ENCODE results near the gene SNF8. TPM values are rescaled to one million over a fixed set of nuclear protein-coding genes. Genes with fewer than 3 reads are reported as not detected.

Gene SNF8
- total RNA-seq, 2 donors from 2014 or later, result 71.2 to 111 TPM

DNA sequence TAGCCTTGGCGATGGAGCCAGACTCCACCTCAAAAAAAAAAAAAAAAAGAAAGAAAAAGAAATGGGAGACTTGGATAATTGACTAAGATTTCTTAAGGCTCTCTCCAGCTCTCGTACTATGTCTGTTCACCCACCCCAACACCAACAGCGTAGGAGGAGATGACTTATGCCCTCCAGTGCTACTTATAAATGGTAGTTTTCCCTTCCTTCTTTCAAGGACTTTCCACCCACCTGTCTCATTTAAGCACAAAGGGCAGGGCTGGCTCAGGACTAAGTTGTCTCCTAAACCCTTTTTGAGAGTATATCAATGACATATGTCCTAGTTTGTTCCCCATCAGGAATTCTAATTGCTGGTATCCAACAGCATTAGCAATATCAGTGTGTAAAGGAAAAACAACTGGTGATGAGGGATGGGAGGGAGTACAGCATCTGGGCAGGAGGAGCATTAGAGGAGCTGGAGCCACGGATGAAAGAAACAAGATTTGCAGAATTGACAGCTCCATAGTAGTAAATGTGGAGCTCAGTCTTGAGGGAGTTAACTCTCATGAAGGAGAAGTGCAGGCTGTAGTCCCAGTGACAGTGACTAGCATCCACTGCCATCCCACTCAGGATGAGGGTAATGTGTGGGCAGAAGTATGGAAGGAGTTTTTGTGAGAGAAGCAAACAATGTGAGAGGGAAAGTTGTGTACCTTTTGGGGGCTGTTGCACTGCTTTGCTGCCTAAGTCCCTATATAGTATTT, 19.2 kb downstream of the SNF8 start:
- TF ChIP-seq POLR2A (IDR thresholded peaks at IDR 0.05) (no peak), POLR2AphosphoS5 (IDR thresholded peaks at IDR 0.05) (no peak)
- TF ChIP-seq, protein P1, sequence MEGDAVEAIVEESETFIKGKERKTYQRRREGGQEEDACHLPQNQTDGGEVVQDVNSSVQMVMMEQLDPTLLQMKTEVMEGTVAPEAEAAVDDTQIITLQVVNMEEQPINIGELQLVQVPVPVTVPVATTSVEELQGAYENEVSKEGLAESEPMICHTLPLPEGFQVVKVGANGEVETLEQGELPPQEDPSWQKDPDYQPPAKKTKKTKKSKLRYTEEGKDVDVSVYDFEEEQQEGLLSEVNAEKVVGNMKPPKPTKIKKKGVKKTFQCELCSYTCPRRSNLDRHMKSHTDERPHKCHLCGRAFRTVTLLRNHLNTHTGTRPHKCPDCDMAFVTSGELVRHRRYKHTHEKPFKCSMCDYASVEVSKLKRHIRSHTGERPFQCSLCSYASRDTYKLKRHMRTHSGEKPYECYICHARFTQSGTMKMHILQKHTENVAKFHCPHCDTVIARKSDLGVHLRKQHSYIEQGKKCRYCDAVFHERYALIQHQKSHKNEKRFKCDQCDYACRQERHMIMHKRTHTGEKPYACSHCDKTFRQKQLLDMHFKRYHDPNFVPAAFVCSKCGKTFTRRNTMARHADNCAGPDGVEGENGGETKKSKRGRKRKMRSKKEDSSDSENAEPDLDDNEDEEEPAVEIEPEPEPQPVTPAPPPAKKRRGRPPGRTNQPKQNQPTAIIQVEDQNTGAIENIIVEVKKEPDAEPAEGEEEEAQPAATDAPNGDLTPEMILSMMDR (IDR thresholded peaks at IDR 0.05), result no peak
- no peak for DNase-seq (ENCODE audit: low spot score)
- no peaks in the 10 kb centered on the region for H3K27me3 ChIP-seq (replicated peaks; ENCODE audit: insufficient read depth)
- no peaks in the 10 kb centered on the region for H3K4me1 ChIP-seq (replicated peaks)
- H3K9me3 ChIP-seq, result no peaks in the 10 kb centered on the region
- 91% methylated on average over 4 of the region's 4 CpGs for whole genome bisulfite sequencing
- no peak overlapping the region for H3K4me3 ChIP-seq
- intact Hi-C loops (cut with DNase I), result no loop called here
- peaks cover 14 to 34% of the 10 kb centered on the region in 2 donors for H3K36me3 ChIP-seq
- H3K27ac ChIP-seq, result no peak overlapping the region

DNA sequence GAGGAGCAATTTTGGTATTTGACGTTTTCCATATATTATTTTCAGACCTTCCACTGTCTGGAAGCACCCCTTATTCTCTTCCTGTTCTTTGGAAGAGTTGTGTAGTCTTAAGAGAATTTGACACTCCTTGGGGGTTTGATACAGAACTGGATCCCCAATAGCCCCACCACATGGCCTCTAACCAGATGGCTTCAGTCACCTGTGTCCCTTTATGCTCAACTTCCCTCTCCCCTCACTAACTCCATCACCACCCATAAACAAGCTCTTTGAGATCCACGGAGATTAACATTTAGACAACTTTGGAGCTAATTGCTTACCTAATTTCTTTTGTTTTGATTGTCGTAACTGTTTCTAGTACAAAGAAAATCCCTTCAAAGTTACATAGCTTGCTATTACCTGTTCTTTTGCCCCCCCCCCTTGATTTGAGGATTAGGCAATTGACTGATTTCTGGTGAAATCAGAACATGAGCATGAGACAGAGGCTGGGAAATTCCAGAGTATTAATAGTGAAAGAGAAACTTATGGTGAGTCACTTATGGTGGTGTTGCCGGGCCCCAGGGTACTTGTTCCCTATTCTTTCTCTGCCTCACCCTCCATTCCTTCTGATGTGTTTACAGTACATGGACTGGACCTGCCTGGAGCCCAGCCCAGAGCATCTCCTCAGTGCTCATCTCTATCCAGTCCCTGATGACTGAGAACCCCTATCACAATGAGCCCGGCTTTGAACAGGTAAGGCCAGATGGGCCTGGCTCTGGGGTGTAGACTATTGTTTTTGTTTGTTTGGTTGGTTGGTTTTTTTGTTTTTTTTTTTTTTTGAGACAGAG, 29.0 kb downstream of the SNF8 start:
- Histone ChIP-seq H3K36me3 (peaks cover 5 to 16% of the 10 kb centered on the region in 2 donors), H3K4me1 (replicated peaks) (peaks cover 3% of the 10 kb centered on the region), H3K4me3 (no peak overlapping the region), H3K27me3 (replicated peaks; ENCODE audit: insufficient read depth) (no peaks in the 10 kb centered on the region), H3K27ac (no peak overlapping the region), H3K9me3 (no peaks in the 10 kb centered on the region)
- intact Hi-C loops (cut with DNase I), result no loop called here
- TF ChIP-seq, protein P1 (IDR thresholded peaks at IDR 0.05), result no peak
- TF ChIP-seq POLR2AphosphoS5 (IDR thresholded peaks at IDR 0.05), result no peak
- no peak for TF ChIP-seq POLR2A (IDR thresholded peaks at IDR 0.05)
- 57% methylated on average over 5 of the region's 5 CpGs for WGBS
- no peak for DNase-seq (ENCODE audit: low spot score)

DNA sequence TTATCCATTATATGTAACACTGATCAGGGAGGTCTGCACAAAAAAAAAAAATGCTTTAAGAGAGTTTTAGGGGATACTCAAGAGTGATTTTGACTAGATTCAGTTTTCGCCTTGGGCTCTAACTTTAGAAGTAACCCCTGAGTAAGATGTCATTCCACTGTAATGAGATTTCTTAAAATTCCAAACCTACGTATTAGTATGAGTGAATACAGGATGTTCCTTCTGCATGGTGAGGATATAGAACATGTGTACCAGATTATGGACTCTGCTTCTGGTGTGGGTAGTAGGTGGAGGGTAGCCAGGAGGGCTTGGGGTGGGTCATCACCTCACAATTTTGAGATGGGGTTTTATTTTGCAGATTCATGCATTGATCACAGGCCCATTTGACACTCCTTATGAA, 32.2 kb downstream of the SNF8 start:
- no peaks in the 10 kb centered on the region for H3K9me3 ChIP-seq
- peaks cover 18% of the 10 kb centered on the region for H3K4me1 ChIP-seq (replicated peaks)
- no peak for TF ChIP-seq POLR2AphosphoS5 (IDR thresholded peaks at IDR 0.05)
- TF ChIP-seq, protein P1 (IDR thresholded peaks at IDR 0.05), result no peak
- no peak for TF ChIP-seq POLR2A (IDR thresholded peaks at IDR 0.05)
- intact Hi-C loops (cut with DNase I), result no loop called here
- no peaks in the 10 kb centered on the region for H3K27me3 ChIP-seq (replicated peaks; ENCODE audit: insufficient read depth)
- DNase-seq (ENCODE audit: low spot score), result no peak
- peaks cover 0 to 5% of the 10 kb centered on the region in 2 donors for H3K36me3 ChIP-seq
- H3K27ac ChIP-seq, result no peak overlapping the region
- no peak overlapping the region for H3K4me3 ChIP-seq
- 92% methylated on average over 2 of the region's 2 CpGs for whole genome bisulfite sequencing

DNA sequence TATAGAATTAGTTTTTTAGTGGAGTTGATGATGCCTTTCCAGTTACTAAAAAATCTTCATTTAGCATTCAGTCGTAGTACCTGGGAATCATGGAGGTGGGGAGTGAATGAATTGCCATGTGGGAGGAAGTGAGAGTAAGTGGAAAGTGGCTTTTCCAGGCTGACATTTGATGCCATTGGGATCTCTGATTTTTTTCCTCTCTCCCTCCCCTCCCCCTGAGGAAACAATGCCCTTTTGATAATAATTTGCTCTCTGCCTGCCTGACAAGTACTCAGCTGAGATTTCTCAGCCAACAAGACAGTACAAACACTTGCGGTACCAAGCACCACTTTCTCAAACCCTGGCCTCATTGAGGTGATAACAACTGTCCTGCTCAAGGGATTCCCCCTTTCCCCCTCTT, 34.3 kb downstream of the SNF8 start:
- Histone ChIP-seq H3K4me3 (no peak overlapping the region), H3K27me3 (replicated peaks; ENCODE audit: insufficient read depth) (no peaks in the 10 kb centered on the region), H3K36me3 (no peaks in the 10 kb centered on the region), H3K9me3 (no peaks in the 10 kb centered on the region), H3K27ac (no peak overlapping the region), H3K4me1 (replicated peaks) (peaks cover 18% of the 10 kb centered on the region)
- WGBS, result 22% methylated on average over 2 of the region's 2 CpGs
- no peak for DNase-seq (ENCODE audit: low spot score)
- intact Hi-C loops (cut with DNase I), result no loop called here
- TF ChIP-seq POLR2A (IDR thresholded peaks at IDR 0.05), result no peak
- TF ChIP-seq, protein P1 (IDR thresholded peaks at IDR 0.05), result no peak
- no peak for TF ChIP-seq POLR2AphosphoS5 (IDR thresholded peaks at IDR 0.05)
